BLaER1 treated with 17β-estradiol and CSF1 and Interleukin-3, amounts not matched to agents 10 nM and 100 nM (cell line): ENCODE data around the gene BCAR1.

Source experiments
- H3K27ac ChIP-seq, 11 experiments: shearing (Covaris generic); formaldehyde crosslinking; 2 replicates each; pipeline ENCODE4 v1.8.1; 2022
- H3K27me3 ChIP-seq, 11 experiments: shearing (Covaris generic); formaldehyde crosslinking; 2 replicates each; pipeline ENCODE4 v1.8.1; 2022
- H3K36me3 ChIP-seq, 11 experiments: shearing (Covaris generic); formaldehyde crosslinking; 2 replicates each; pipeline ENCODE4 v1.8.1; 2022
- H3K4me1 ChIP-seq, 10 experiments: shearing (Covaris generic); formaldehyde crosslinking; 2 replicates each; pipeline ENCODE4 v1.8.1; 2022
- H3K4me2 ChIP-seq, 11 experiments: shearing (Covaris generic); formaldehyde crosslinking; 2 replicates each; pipeline ENCODE4 v1.8.1; 2022
- H3K4me3 ChIP-seq, 10 experiments: shearing (Covaris generic); formaldehyde crosslinking; 2 replicates each; pipeline ENCODE4 v1.8.1; 2022
- H3K9ac ChIP-seq, 11 experiments: shearing (Covaris generic); formaldehyde crosslinking; 2 replicates each; pipeline ENCODE4 v1.8.1; 2022
- H3K9me3 ChIP-seq, 11 experiments: shearing (Covaris generic); formaldehyde crosslinking; replicated peaks in 1 of 11; 2 replicates each; pipeline ENCODE4 v1.8.1; 2022
- H4K20me1 ChIP-seq, 11 experiments: shearing (Covaris generic); formaldehyde crosslinking; 2 replicates each; pipeline ENCODE4 v1.8.1; 2022
- Cebpa-rat ChIP-seq, 11 experiments: shearing (Covaris generic); IDR thresholded peaks; 2 replicates each; pipeline ENCODE4 v1.8.1; 2022

The BCAR1 gene

DNA sequence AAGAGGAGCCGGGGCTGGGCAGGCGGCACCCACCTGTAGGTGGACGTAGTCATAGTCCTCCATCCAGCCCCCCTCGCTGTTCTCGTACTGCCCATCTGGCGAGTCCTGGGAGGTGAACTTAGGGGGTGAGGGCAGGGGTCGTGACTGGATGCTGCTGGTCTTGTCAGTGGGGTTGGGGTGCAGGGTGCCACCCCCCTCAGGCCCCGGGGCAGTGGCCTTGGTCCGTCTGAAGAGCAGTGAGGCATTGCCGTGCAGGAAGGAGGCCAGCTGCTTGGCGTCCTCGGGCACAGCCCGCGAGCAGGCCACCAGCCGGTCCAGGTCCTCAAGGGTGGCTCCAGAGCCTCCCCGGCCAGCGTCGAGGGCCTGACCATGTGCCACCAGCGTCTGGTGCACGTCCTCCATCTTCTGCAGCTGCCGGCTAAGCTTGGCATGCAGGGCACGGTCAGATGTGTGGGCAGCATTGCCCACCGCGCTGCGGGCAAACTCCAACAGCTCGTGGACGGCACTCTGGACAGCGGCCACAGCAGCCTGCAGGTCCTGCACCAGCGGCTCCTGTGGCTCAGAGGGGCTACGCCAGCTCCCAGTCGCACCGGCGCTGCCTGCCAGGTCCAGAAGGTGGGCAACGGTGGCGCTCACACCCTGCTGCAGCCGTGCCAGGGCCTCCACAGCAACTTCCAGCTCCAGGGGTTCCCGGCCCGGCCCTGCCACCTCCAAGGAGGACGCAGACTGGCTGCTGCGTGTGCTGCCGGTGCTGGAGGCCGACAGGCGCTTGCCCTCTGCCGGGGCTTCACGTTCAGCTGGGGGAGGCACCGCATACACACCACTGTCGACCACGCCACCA is 16.3 kb downstream of the BCAR1 start:
- no peak overlapping the region for H3K27ac ChIP-seq
- H3K4me2 ChIP-seq: no peak overlapping the region
- TF ChIP-seq Cebpa-rat (IDR thresholded peaks at IDR 0.05): no peak
- H4K20me1 ChIP-seq: peaks cover 0 to 98% (median 12%) of the 10 kb centered on the region in 11 experiments; a peak in 11 of 22 replicates
- H3K9ac ChIP-seq: no peak overlapping the region
- H3K27me3 ChIP-seq: peaks cover 0 to 100% (median 0%) of the 10 kb centered on the region in 11 experiments; a peak in 7 of 22 replicates
- peaks cover 0 to 21% (median 17%) of the 10 kb centered on the region in 10 experiments; a peak in 13 of 20 replicates for H3K4me1 ChIP-seq
- no peaks in the 10 kb centered on the region for H3K9me3 ChIP-seq
- no peaks in the 10 kb centered on the region for H3K36me3 ChIP-seq
- no peak overlapping the region for H3K4me3 ChIP-seq

GRCh38 chr16:75233611-75233938 is 17.8 kb downstream of the BCAR1 start:
- Histone ChIP-seq H3K4me2 (no peak overlapping the region), H3K27me3 (peaks cover 0 to 100% (median 0%) of the 10 kb centered on the region in 11 experiments; a peak in 7 of 22 replicates), H3K4me3 (no peak overlapping the region), H3K36me3 (no peaks in the 10 kb centered on the region), H3K4me1 (peaks cover 0 to 14% (median 10%) of the 10 kb centered on the region in 10 experiments; a peak in 13 of 20 replicates), H3K9me3 (no peaks in the 10 kb centered on the region), H3K9ac (no peak overlapping the region), H4K20me1 (peaks cover 0 to 98% (median 11%) of the 10 kb centered on the region in 11 experiments; a peak in 11 of 22 replicates), H3K27ac (no peak overlapping the region)
- TF ChIP-seq Cebpa-rat (IDR thresholded peaks at IDR 0.05): no peak

DNA sequence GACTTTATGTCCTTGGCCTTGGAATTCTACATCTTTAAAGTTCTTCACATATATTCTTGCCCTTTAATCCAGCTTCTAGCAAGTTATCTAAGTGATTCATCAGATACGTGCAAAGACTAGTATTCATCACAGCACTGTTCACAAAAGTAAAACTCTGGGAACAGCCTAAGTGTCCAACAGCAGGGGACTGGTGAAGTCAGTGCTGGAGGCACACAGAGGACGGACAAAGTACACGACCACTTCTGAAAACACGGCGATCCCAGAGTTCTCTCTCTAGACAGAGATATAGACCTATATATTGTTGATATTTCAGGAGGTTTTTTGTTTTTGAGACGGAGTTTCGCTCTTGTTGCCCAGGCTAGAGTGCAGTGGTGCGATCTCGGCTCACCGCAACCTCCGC is 19.9 kb downstream of the BCAR1 start:
- Histone ChIP-seq H3K4me1 (peaks cover 0 to 5% (median 0%) of the 10 kb centered on the region in 10 experiments; a peak in 2 of 20 replicates), H3K27ac (no peak overlapping the region), H3K4me2 (no peak overlapping the region), H3K9me3 (no peaks in the 10 kb centered on the region), H3K9ac (no peak overlapping the region), H3K4me3 (no peak overlapping the region), H3K27me3 (peaks cover 0 to 100% (median 0%) of the 10 kb centered on the region in 11 experiments; a peak in 7 of 22 replicates), H3K36me3 (no peaks in the 10 kb centered on the region), H4K20me1 (peaks cover 0 to 98% (median 0%) of the 10 kb centered on the region in 11 experiments; a peak in 8 of 22 replicates)
- no peak for TF ChIP-seq Cebpa-rat (IDR thresholded peaks at IDR 0.05)

DNA sequence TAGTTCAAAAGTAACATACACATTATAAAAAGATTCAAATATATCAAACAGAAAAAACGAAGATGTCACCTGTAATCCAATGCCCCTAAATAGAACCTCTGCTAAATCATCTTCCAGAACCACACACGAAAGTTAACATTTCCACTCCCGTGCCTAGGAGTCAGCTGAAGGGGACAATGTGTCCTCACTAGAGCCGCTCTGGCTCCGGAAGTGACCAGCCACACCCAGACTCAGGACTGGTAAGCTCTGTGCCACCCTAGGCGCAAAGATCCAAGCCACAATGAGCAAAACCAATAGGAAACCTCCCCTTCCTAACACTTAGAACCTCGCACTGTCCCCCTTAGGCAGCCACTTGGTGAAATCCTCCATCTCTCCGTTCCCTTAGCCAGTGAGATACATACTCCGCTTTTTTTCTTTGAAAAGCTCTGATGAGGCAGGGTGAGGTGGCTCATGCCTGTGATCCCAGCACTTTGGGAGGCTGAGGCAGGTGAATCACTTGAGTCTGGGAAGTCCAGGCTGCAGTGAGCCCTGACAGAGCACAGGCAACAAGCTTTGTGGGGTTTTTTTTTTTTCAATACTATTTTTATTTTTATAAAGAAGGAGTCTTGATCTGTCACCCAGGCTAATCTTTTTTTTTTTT is 20.8 kb downstream of the BCAR1 start:
- Histone ChIP-seq H3K4me3 (no peak overlapping the region), H3K9me3 (no peaks in the 10 kb centered on the region), H3K9ac (no peak overlapping the region), H3K27me3 (peaks cover 0 to 97% (median 0%) of the 10 kb centered on the region in 11 experiments; a peak in 7 of 22 replicates), H4K20me1 (peaks cover 0 to 93% (median 0%) of the 10 kb centered on the region in 11 experiments; a peak in 8 of 22 replicates), H3K4me2 (no peak overlapping the region), H3K27ac (no peak overlapping the region), H3K4me1 (peaks cover 0 to 5% (median 0%) of the 10 kb centered on the region in 10 experiments; a peak in 2 of 20 replicates), H3K36me3 (no peaks in the 10 kb centered on the region)
- no peak for TF ChIP-seq Cebpa-rat (IDR thresholded peaks at IDR 0.05)

DNA sequence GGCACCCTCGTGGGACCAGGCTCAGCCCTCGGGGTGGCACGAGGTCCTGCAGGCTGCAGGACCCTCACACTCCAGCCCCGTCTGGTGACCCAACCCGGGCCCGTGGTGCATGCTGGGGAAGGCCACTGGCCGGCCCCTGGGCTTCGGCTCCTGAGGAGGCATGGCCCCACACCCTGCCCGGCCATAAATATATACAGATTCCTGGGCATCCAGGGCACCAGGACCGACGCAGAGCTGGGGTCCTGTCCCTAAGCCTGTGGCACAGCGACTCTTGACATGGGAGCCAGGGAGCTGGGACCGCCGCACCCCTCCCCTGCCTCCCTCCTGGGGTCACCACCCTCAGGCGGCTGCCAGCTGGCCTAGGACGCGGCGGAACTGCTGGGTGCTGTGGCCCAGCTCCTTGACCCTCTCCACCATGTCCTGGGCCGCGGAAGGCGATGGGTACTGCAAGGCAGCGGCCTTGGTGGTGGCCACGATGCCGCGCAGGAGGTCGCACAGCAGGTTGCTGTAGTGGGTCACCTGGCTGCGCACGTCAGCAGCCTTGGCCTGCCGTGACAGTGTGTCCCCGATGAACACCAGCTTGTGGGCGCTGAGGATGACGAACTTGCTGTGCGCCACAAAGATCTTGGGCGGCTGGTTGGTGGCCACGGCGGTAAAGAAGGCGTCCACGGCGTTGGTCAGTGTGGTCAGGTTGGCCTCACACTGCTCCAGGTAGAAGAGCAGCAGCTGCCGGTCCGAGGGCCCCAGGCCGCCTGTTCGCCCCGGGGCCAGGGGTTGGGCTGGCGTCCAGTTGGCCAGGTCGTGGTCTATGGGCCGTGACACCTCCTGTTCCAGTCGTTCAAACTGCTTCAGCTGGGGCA is 22.0 kb downstream of the BCAR1 start:
- no peak overlapping the region for H3K9ac ChIP-seq
- peaks cover 0 to 90% (median 0%) of the 10 kb centered on the region in 11 experiments; a peak in 7 of 22 replicates for H4K20me1 ChIP-seq
- H3K27me3 ChIP-seq: peaks cover 0 to 97% (median 0%) of the 10 kb centered on the region in 11 experiments; a peak in 7 of 22 replicates
- H3K4me1 ChIP-seq: peaks cover 0 to 5% (median 0%) of the 10 kb centered on the region in 10 experiments; a peak in 2 of 20 replicates
- H3K9me3 ChIP-seq: no peaks in the 10 kb centered on the region
- no peak for TF ChIP-seq Cebpa-rat (IDR thresholded peaks at IDR 0.05)
- H3K4me3 ChIP-seq: no peak overlapping the region
- H3K36me3 ChIP-seq: no peaks in the 10 kb centered on the region
- no peak overlapping the region for H3K4me2 ChIP-seq
- H3K27ac ChIP-seq: no peak overlapping the region

GRCh38 chr16:75228143-75228976 is 23.1 kb downstream of the BCAR1 start:
- Histone ChIP-seq H3K27ac (no peak overlapping the region), H3K4me1 (peaks cover 0 to 5% (median 0%) of the 10 kb centered on the region in 10 experiments; a peak in 1 of 20 replicates), H3K4me3 (no peak overlapping the region), H3K27me3 (peaks cover 0 to 91% (median 0%) of the 10 kb centered on the region in 11 experiments; a peak in 7 of 22 replicates), H4K20me1 (peaks cover 0 to 84% (median 0%) of the 10 kb centered on the region in 11 experiments; a peak in 6 of 22 replicates), H3K9me3 (no peaks in the 10 kb centered on the region), H3K9ac (no peak overlapping the region), H3K4me2 (peak overlapping the region in 1 of 11 experiments; percentile 21; a peak in 1 of 22 replicates), H3K36me3 (no peaks in the 10 kb centered on the region)
- no peak for TF ChIP-seq Cebpa-rat (IDR thresholded peaks at IDR 0.05)

DNA sequence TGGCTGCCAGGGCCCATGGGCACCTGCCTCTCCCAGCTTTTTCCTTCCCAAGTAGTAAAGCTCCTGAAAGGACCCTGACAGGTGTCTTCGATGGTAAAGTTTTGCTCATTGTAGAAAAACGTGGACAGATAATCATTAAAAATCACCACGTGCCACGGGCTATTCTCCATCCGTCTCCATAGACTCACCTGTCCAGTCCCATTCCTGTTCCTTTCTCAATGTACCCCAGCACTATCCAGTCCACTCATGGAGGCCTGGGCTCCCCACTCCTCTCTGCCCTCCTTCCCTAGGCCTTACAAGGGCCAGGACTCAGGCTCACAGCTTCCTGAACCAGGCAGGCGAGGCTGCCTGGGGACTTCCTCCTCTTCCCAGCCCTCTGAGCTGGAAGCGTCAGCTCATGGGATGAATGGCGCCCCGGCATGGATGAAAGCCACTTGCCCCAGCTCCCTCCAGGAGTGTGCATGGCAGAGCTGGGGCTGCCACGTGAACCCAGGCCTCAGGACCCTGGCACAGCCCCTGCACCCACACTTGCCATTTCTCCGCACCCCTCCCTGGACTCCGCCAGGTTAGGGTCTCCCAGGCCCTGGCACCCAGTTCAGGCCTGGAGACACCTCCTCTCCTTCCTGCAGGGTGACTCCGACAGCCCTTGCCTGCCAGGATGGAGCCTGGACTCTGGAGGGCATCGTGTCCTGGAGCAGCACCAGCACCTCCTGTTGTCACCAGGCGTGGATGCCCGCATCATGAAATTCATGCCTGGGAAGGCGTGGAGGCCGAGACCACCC is 23.9 kb downstream of the BCAR1 start:
- H3K9ac ChIP-seq: no peak overlapping the region
- H3K4me1 ChIP-seq: peaks cover 0 to 5% (median 0%) of the 10 kb centered on the region in 10 experiments; a peak in 1 of 20 replicates
- H3K9me3 ChIP-seq: no peaks in the 10 kb centered on the region
- no peak for TF ChIP-seq Cebpa-rat (IDR thresholded peaks at IDR 0.05)
- no peak overlapping the region for H3K4me3 ChIP-seq
- H4K20me1 ChIP-seq: peaks cover 0 to 76% (median 0%) of the 10 kb centered on the region in 11 experiments; a peak in 6 of 22 replicates
- H3K27ac ChIP-seq: no peak overlapping the region
- H3K4me2 ChIP-seq: no peak overlapping the region
- H3K27me3 ChIP-seq: peaks cover 0 to 83% (median 0%) of the 10 kb centered on the region in 11 experiments; a peak in 7 of 22 replicates
- no peaks in the 10 kb centered on the region for H3K36me3 ChIP-seq
